Chondrocyte (in vitro differentiated cells): ENCODE data around the gene ART1. TPM values are rescaled to one million over a fixed set of nuclear protein-coding genes. Genes with fewer than 3 reads are reported as not detected.

Source experiments
- DNase-seq: peaks from one replicate; pipeline ENCODE4 v3.0.0; 2021; ENCODE audit warnings: mixed read lengths, low spot score
- H3K27ac Mint-ChIP-seq: one replicate; pipeline ENCODE4 v1.8.0; 2021; ENCODE audit warnings: mild to moderate bottlenecking, moderate library complexity, mixed read lengths; ENCODE audit not compliant: unreplicated experiment
- H3K27me3 Mint-ChIP-seq: 2 replicates; pipeline ENCODE4 v1.8.0; 2021; ENCODE audit warnings: low read depth, mixed read lengths
- H3K36me3 Mint-ChIP-seq: 2 replicates; pipeline ENCODE4 v1.8.0; 2021; ENCODE audit warnings: low read depth, mixed read lengths
- H3K4me1 Mint-ChIP-seq: 2 replicates; pipeline ENCODE4 v1.8.0; 2021; ENCODE audit warnings: low read depth, mild to moderate bottlenecking, mixed read lengths
- H3K4me3 Mint-ChIP-seq: one replicate; pipeline ENCODE4 v1.8.0; 2021; ENCODE audit warnings: mild to moderate bottlenecking, moderate library complexity, mixed read lengths; ENCODE audit not compliant: unreplicated experiment
- H3K9me3 Mint-ChIP-seq: 2 replicates; pipeline ENCODE4 v1.8.0; 2021; ENCODE audit warnings: low read depth, mixed read lengths
- total RNA-seq: library from RNA; stranded (reverse); gene quantifications from 3 replicates; pipeline ENCODE4 v1.2.1, GENCODE V29; 2021
- TF ChIP-seq, protein P1 (sequence below): fragments of 200-600 bp; sonication (generic); IDR thresholded peaks from 2 replicates; pipeline ENCODE4 v1.5.0; 2021; ENCODE audit warnings: antibody characterized with exemption, mild to moderate bottlenecking, moderate library complexity

Gene ART1
- total RNA-seq, 1 donor from 2014 or later, result not detected

DNA sequence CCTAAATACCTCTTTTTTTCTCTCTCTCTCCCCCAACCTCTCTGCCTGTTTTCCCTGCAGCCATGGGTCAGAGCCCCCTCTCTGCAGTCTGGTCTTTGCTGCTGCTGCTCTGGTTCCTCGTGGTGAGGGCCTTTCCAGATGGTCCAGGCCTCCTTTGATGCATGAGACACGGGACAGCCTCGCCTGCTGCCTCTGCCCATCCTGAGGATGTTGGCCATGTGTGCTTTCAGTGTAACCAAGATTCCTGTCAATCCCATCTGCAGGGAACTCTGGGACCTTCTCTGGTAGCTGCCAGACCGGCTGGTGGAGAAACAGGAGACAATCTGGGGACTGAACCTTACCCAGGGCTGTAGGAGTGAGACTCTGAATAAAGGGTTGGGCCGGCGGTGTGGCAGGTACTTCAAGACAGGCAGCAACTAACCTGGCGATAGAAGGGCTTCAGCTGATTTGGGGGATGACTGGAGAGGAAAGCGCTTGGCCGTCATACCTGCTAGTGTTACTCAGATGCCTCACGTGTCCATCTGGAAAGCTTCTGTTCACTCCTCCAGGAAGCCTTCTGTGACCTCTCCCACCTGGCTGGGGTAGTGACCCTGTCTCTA, 19.2 kb downstream of the ART1 start:
- Mint-ChIP-seq H3K9me3 (no peaks in the 10 kb centered on the region), H3K27me3 (no peaks in the 10 kb centered on the region), H3K36me3 (peaks cover 25% of the 10 kb centered on the region), H3K4me1 (no peaks in the 10 kb centered on the region), H3K27ac (no peak overlapping the region), H3K4me3 (no peak overlapping the region)
- no peak for DNase-seq
- TF ChIP-seq, protein P1, sequence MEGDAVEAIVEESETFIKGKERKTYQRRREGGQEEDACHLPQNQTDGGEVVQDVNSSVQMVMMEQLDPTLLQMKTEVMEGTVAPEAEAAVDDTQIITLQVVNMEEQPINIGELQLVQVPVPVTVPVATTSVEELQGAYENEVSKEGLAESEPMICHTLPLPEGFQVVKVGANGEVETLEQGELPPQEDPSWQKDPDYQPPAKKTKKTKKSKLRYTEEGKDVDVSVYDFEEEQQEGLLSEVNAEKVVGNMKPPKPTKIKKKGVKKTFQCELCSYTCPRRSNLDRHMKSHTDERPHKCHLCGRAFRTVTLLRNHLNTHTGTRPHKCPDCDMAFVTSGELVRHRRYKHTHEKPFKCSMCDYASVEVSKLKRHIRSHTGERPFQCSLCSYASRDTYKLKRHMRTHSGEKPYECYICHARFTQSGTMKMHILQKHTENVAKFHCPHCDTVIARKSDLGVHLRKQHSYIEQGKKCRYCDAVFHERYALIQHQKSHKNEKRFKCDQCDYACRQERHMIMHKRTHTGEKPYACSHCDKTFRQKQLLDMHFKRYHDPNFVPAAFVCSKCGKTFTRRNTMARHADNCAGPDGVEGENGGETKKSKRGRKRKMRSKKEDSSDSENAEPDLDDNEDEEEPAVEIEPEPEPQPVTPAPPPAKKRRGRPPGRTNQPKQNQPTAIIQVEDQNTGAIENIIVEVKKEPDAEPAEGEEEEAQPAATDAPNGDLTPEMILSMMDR, result no peak

DNA sequence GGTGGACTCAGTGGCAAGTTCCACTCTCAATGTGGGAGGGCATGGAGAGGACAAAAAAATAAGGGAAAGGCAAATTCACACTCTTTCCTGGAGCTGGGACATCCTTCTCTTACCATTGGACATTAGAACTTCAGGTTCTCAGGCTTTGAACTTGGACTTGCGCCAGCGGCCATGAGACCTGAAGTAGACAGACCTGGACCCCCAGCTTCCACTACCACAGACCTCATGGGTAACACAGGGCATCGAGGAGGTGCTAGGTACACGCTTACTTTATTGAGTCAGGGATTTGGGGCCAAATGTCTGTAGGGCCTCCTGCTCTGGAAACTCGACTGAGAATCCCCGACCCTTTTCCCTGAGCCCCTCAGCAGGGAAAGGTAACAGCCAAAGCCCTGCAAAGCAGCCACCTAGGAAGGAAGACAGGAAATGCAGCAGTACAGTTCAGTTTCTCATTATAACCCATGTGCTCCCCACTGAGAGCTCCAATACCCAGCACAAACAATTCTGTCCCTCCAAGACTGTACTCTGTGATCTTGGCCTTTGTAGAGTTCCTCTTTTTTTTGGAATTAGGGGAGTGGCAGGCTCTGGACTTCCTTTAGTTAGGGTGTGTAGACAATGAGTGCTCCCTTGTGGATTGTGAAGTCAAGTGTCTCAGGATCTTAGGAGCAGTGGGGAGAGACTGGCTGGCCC, 20.6 kb downstream of the ART1 start:
- Mint-ChIP-seq H3K9me3 (no peaks in the 10 kb centered on the region), H3K27me3 (no peaks in the 10 kb centered on the region), H3K4me3 (no peak overlapping the region), H3K27ac (no peak overlapping the region), H3K4me1 (no peaks in the 10 kb centered on the region), H3K36me3 (peaks cover 31% of the 10 kb centered on the region)
- DNase-seq, result no peak
- TF ChIP-seq, protein P1, result no peak

DNA sequence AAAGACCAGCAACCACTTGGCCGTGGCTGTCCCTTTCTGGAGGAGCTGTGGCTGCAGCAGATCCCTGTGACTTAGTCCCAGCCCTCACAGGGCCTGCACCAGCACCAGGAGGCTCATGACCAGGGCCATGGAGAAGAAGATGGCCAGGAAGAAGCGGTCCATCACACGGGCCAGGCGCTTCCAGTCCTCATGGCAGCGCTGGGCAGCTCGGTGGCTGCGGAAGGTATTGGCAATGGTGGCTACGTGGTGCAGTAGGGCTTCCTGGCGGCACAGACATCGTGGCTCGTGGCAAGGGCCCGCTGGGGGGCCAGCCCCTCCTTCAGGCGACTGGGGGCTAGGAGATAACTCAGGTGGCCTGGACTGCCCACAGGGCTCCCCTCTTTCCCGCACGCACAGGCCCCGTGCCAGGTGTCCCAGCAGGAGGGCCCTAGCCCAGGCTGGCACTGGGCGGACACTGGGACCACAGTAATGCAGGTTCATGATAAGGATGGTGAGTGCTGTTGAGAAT, 21.1 kb downstream of the ART1 start:
- TF ChIP-seq, protein P1, result no peak
- Mint-ChIP-seq H3K27me3 (no peaks in the 10 kb centered on the region), H3K9me3 (no peaks in the 10 kb centered on the region), H3K36me3 (peaks cover 32% of the 10 kb centered on the region), H3K27ac (no peak overlapping the region), H3K4me1 (no peaks in the 10 kb centered on the region), H3K4me3 (no peak overlapping the region)
- DNase-seq, result no peak

DNA sequence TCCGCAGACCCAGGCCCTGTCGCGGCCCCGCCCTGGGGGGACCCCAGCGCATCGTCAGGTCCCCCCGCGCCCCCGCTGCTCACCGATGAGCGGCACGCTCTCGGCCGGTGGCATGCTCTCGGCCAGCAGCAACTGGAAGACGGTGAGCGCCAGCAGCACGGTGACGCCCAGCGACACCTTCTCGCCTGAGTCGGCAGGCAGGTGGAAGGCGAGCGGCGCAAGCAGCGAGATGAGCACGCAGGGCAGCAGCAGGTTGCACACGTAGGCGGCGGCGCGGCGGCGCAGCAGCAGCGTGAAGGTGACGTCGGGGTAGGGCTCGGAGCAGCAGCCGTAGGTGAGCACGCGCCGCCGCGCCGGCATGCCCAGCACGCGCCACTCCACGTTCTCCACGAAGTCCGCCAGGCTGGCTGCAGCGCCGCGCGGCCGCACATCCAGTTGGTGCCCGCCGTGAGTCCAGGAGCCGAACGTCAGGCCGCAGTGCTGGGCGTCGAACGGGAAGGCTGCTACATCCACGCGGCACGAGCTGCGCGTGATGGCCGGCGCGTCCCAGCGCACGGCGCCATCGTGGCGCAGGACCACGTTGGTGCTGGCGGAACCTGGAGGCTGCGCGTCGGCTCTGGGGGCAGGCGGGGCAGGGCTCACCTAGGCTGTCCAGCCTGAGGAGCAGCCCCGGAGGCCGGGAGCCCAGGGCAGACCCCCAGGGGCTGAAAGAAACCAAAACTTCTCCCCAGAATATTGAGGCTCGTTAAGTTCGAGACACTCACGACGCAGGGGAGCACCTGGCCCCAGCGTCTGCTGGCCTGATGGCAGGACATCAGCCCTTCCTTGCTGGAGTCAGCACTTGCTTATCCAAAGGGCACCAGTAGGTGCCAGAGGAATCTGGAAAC, 22.5 kb downstream of the ART1 start:
- H3K36me3 Mint-ChIP-seq, result peaks cover 37% of the 10 kb centered on the region
- H3K27me3 Mint-ChIP-seq, result no peaks in the 10 kb centered on the region
- H3K4me1 Mint-ChIP-seq, result no peaks in the 10 kb centered on the region
- H3K9me3 Mint-ChIP-seq, result no peaks in the 10 kb centered on the region
- H3K27ac Mint-ChIP-seq, result no peak overlapping the region
- no peak for DNase-seq
- TF ChIP-seq, protein P1, result no peak
- H3K4me3 Mint-ChIP-seq, result no peak overlapping the region

DNA sequence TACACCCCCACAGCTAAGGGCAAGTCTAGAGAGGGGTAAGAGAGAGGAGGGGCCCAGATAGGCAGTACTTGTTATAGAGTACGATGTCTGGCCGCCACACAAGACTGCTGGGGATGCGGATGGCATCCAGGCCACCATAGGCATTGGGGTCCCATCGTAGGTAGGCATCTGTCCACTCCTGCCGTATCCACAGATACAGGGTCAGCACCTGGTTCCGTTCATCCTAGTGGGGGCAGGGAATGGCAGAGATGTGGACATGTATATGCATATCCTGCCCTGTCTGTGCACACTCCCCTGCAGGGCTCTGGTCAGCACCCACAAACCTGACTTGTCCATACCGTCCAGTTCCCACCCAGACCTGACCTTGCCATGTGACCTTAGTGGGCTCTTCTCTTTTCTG, 24.2 kb downstream of the ART1 start:
- Mint-ChIP-seq H3K4me1 (no peaks in the 10 kb centered on the region), H3K36me3 (peaks cover 39% of the 10 kb centered on the region), H3K27me3 (no peaks in the 10 kb centered on the region), H3K9me3 (no peaks in the 10 kb centered on the region), H3K4me3 (no peak overlapping the region), H3K27ac (no peak overlapping the region)
- TF ChIP-seq, protein P1, result no peak
- DNase-seq, result no peak
